Vagina (tissue), 2 donors: ENCODE results near the gene CLHC1. TPM values are rescaled to one million over a fixed set of nuclear protein-coding genes. Genes with fewer than 3 reads are reported as not detected.
"Not testable (repeated sequence)": the region's sequence is repeated elsewhere in the genome, so short reads cannot be mapped to it uniquely, and the experiment has no call there.

Source experiments
- DNase-seq, 2 donors: peaks; one replicate each; pipeline ENCODE4 v3.0.0-alpha.2; 2017; ENCODE audit errors: extremely low spot score in 2 of 2
- H3K27ac ChIP-seq: fragments of 200-600 bp; sonication (generic); one replicate; pipeline ENCODE4 v1.5.1; 2019
- H3K27me3 ChIP-seq: fragments of 200-600 bp; sonication (generic); one replicate; pipeline ENCODE4 v1.5.1; 2019
- H3K36me3 ChIP-seq, 2 donors: fragments of 200-600 bp; sonication (generic); one replicate each; pipeline ENCODE4 v1.5.1; 2017 to 2019
- H3K4me1 ChIP-seq: fragments of 200-600 bp; sonication (generic); one replicate; pipeline ENCODE4 v1.5.1; 2019
- H3K4me3 ChIP-seq, 2 donors: fragments of 200-600 bp; sonication (generic); 1 replicate in 1 of 2; 2 replicates in 1 of 2; pipeline ENCODE4 v1.5.1; 2016 to 2019
- H3K9me3 ChIP-seq: fragments of 200-600 bp; sonication (generic); one replicate; pipeline ENCODE4 v1.5.1; 2019
- CTCF ChIP-seq, 3 experiments: fragments of 450-650 bp in 2 of 3; fragments of 200-600 bp in 1 of 3; sonication (generic) in 1 of 3; IDR thresholded peaks; one replicate each; pipeline ENCODE4 v1.5.1; 2017 to 2019; ENCODE audit warnings: antibody characterized with exemption in 3 of 3, mild to moderate bottlenecking in 2 of 3, moderate library complexity in 2 of 3
- POLR2A ChIP-seq, 2 donors: fragments of 450-650 bp; IDR thresholded peaks; one replicate each; pipeline ENCODE4 v1.6.1; 2017; ENCODE audit warnings: antibody characterized with exemption in 2 of 2, mild to moderate bottlenecking in 2 of 2, moderate library complexity in 2 of 2
- POLR2AphosphoS5 ChIP-seq, 2 donors: sonication (generic); formaldehyde crosslinking; IDR thresholded peaks; one replicate each; pipeline ENCODE4 v1.9.0; 2017; ENCODE audit warnings: antibody characterized with exemption in 2 of 2, mild to moderate bottlenecking in 2 of 2, low read depth in 1 of 2; ENCODE audit not compliant: insufficient read depth in 1 of 2
- intact Hi-C: fragments of 100-400 bp; cut with DNase I; formaldehyde crosslinking; loops from one replicate; pipeline ENCODE4 v1.15.1; 2023
- total RNA-seq: library from RNA; depleted of rRNA; stranded (reverse); fragments of >200 nt; gene quantifications from one replicate; pipeline ENCODE4 v1.2.3, GENCODE V29; 2016

Gene CLHC1
- 4.7 TPM for total RNA-seq

GRCh38 chr2:55232084-55232862 lies at the start of gene CLHC1, which contains the start of gene RPS27A:
Gene CLHC1, minus strand, starts transcription at chr2:55232293. Its CDS starts 9,882 bp downstream, at chr2:55222411.
Gene RPS27A, plus strand, starts transcription at chr2:55232688. Its CDS starts 137 bp downstream, at chr2:55232825.
- Histone ChIP-seq H3K9me3 (no peaks in the 10 kb centered on the region), H3K27me3 (no peaks in the 10 kb centered on the region), H3K4me3 (peak within 1 kb of the TSS; percentile 70 to 95), H3K4me1 (peaks cover 25% of the 10 kb centered on the region), H3K27ac (peak within 1 kb of the TSS; percentile 92), H3K36me3 (peaks cover 0 to 33% of the 10 kb centered on the region in 2 donors)
- TF ChIP-seq POLR2AphosphoS5 (IDR thresholded peaks at IDR 0.05; ENCODE audit: insufficient read depth in 1 of 2, low read depth in 1 of 2) (peak; percentile 95 to 96), POLR2A (IDR thresholded peaks at IDR 0.05) (peak in 1 of 2 donors; percentile 63), CTCF (IDR thresholded peaks at IDR 0.05) (no peak)
- peak in 1 of 2 donors; percentile 92 for DNase-seq
- intact Hi-C loops, result no loop called here

GRCh38 chr2:55280851-55281546 lies 48.9 kb upstream of the CLHC1 start:
- intact Hi-C loops, result not testable (repeated sequence)

GRCh38 chr2:55279859-55280424 lies 47.8 kb upstream of the CLHC1 start:
- H3K27me3 ChIP-seq, H3K27ac ChIP-seq, H3K9me3 ChIP-seq, intact Hi-C loops, H3K36me3 ChIP-seq, DNase-seq, H3K4me3 ChIP-seq: not testable (repeated sequence)
- H3K4me1 ChIP-seq, result peaks cover 15% of the 10 kb centered on the region

More at GRCh38 chr2:55280851-55281546, 48.9 kb upstream of the CLHC1 start:
- peaks cover 15% of the 10 kb centered on the region for H3K4me1 ChIP-seq
- H3K27me3 ChIP-seq, DNase-seq, H3K4me3 ChIP-seq, H3K27ac ChIP-seq, H3K9me3 ChIP-seq, H3K36me3 ChIP-seq: not testable (repeated sequence)

- H3K36me3 ChIP-seq, intact Hi-C loops, H3K27me3 ChIP-seq, H3K4me3 ChIP-seq, H3K27ac ChIP-seq, H3K9me3 ChIP-seq, DNase-seq: not testable (repeated sequence)
- H3K4me1 ChIP-seq, result peaks cover 15% of the 10 kb centered on the region
These were observed 47.2 kb upstream of the CLHC1 start for GRCh38 chr2:55279214-55279835.

GRCh38 chr2:55277310-55277709 lies 45.2 kb upstream of the CLHC1 start:
- no peak for DNase-seq
- Histone ChIP-seq H3K4me3 (no peak overlapping the region), H3K4me1 (peaks cover 7% of the 10 kb centered on the region), H3K36me3 (no peaks in the 10 kb centered on the region), H3K9me3 (no peaks in the 10 kb centered on the region), H3K27ac (no peak overlapping the region), H3K27me3 (no peaks in the 10 kb centered on the region)
- TF ChIP-seq CTCF (IDR thresholded peaks at IDR 0.05), result no peak
- TF ChIP-seq POLR2AphosphoS5 (IDR thresholded peaks at IDR 0.05; ENCODE audit: insufficient read depth in 1 of 2, low read depth in 1 of 2), result no peak
- no peak for TF ChIP-seq POLR2A (IDR thresholded peaks at IDR 0.05)
- intact Hi-C loops, result no loop called here

- DNase-seq, H3K36me3 ChIP-seq, H3K4me1 ChIP-seq, H3K4me3 ChIP-seq, H3K27me3 ChIP-seq, H3K27ac ChIP-seq, H3K9me3 ChIP-seq, intact Hi-C loops: not testable (repeated sequence)
These were observed 42.3 kb upstream of the CLHC1 start for GRCh38 chr2:55274346-55274745.
